WTC11 (cell line): ENCODE results near the gene ATN1. TPM values are rescaled to one million over a fixed set of nuclear protein-coding genes. Genes with fewer than 3 reads are reported as not detected.

Experiments
- ATAC-seq: fragments of 200-7000 bp; cut with Tn5 transposase; 2 replicates; pipeline ENCODE4 v1.10.0; 2021; ENCODE audit warnings: mild to moderate bottlenecking, moderate library complexity
- CTCF ChIA-PET: fragments of 300-600 bp; sonication (Branson Sonifier 250); formaldehyde crosslinking; loops from one replicate; lab custom pipeline; 2021; ENCODE audit warnings: antibody characterized with exemption; lab: Charles Lee
- POLR2A ChIA-PET: fragments of 350-600 bp; sonication (Branson Sonifier 250); formaldehyde crosslinking; loops from one replicate; lab custom pipeline; 2021; ENCODE audit warnings: antibody characterized with exemption; lab: Charles Lee
- DNase-seq: peaks from one replicate; pipeline ENCODE4 v3.0.0; 2021; ENCODE audit warnings: low spot score
- H3K27ac Mint-ChIP-seq: 2 replicates; pipeline ENCODE4 v1.8.0; 2021; ENCODE audit warnings: mixed read lengths
- H3K27me3 Mint-ChIP-seq: 2 replicates; pipeline ENCODE4 v1.8.0; 2021; ENCODE audit warnings: low read depth, mild to moderate bottlenecking, moderate library complexity, mixed read lengths
- H3K36me3 Mint-ChIP-seq: 2 replicates; pipeline ENCODE4 v1.8.0; 2021; ENCODE audit warnings: mixed read lengths
- H3K4me1 Mint-ChIP-seq: 2 replicates; pipeline ENCODE4 v1.8.0; 2022; ENCODE audit warnings: mixed read lengths
- H3K4me3 Mint-ChIP-seq: 2 replicates; pipeline ENCODE4 v1.8.0; 2021; ENCODE audit warnings: mild to moderate bottlenecking, moderate library complexity, mixed read lengths
- H3K9me3 Mint-ChIP-seq: 2 replicates; pipeline ENCODE4 v1.8.0; 2021; ENCODE audit warnings: mixed read lengths
- ATF1 ChIP-seq: sonication (generic); formaldehyde crosslinking; IDR thresholded peaks from 2 replicates; pipeline ENCODE4 v1.8.1; 2023; ENCODE audit warnings: mild to moderate bottlenecking, moderate library complexity, missing genetic modification reagents
- GABPB1 ChIP-seq: sonication (generic); formaldehyde crosslinking; IDR thresholded peaks from 2 replicates; pipeline ENCODE4 v1.8.1; 2023; ENCODE audit warnings: mild to moderate bottlenecking, missing genetic modification reagents
- HMGA2 ChIP-seq: fragments of 250-450 bp; sonication (Bioruptor Pico); IDR thresholded peaks from 2 replicates; pipeline ENCODE4 v1.4.0; 2021; ENCODE audit warnings: mild to moderate bottlenecking, moderate library complexity
- KAT7 ChIP-seq: sonication (generic); formaldehyde crosslinking; IDR thresholded peaks from 2 replicates; pipeline ENCODE4 v1.8.1; 2023; ENCODE audit warnings: missing genetic modification reagents, mild to moderate bottlenecking, borderline replicate concordance
- NFATC4 ChIP-seq: fragments of 250-450 bp; sonication (Bioruptor Pico); IDR thresholded peaks from 2 replicates; pipeline ENCODE4 v1.9.0; 2021; ENCODE audit warnings: mild to moderate bottlenecking
- NR2C2 ChIP-seq: sonication (generic); formaldehyde crosslinking; IDR thresholded peaks from 2 replicates; pipeline ENCODE4 v1.8.0; 2022; ENCODE audit warnings: mild to moderate bottlenecking, missing genetic modification reagents
- RELA ChIP-seq: sonication (generic); formaldehyde crosslinking; IDR thresholded peaks from 2 replicates; pipeline ENCODE4 v1.8.1; 2022; ENCODE audit warnings: missing genetic modification reagents, mild to moderate bottlenecking, borderline replicate concordance
- SMAD4 ChIP-seq: sonication (generic); formaldehyde crosslinking; IDR thresholded peaks from 2 replicates; pipeline ENCODE4 v1.8.0; 2022; ENCODE audit warnings: mild to moderate bottlenecking, missing genetic modification reagents
- ZBTB21 ChIP-seq: sonication (generic); formaldehyde crosslinking; IDR thresholded peaks from 2 replicates; pipeline ENCODE4 v1.8.1; 2023; ENCODE audit warnings: mild to moderate bottlenecking, missing genetic modification reagents, borderline replicate concordance
- ZNF121 ChIP-seq: sonication (generic); formaldehyde crosslinking; IDR thresholded peaks from 2 replicates; pipeline ENCODE4 v1.8.0; 2023; ENCODE audit warnings: missing genetic modification reagents
- ZNF263 ChIP-seq: sonication (generic); formaldehyde crosslinking; IDR thresholded peaks from 2 replicates; pipeline ENCODE4 v1.8.1; 2022; ENCODE audit warnings: low read depth, mild to moderate bottlenecking, moderate library complexity, missing genetic modification reagents
- ZNF396 ChIP-seq: fragments of 250-450 bp; sonication (Bioruptor Pico); IDR thresholded peaks from 2 replicates; pipeline ENCODE4 v1.8.0; 2021; ENCODE audit warnings: mild to moderate bottlenecking, moderate library complexity, borderline replicate concordance
- ZNF423 ChIP-seq: fragments of 250-450 bp; sonication (Bioruptor Pico); IDR thresholded peaks from 2 replicates; pipeline ENCODE4 v2.1.2; 2022; ENCODE audit warnings: mild to moderate bottlenecking, moderate library complexity
- ZNF671 ChIP-seq: fragments of 250-450 bp; sonication (Bioruptor Pico); IDR thresholded peaks from 2 replicates; pipeline ENCODE4 v1.8.0; 2021; ENCODE audit warnings: mild to moderate bottlenecking
- total RNA-seq: library from RNA; stranded (reverse); gene quantifications from 3 replicates; pipeline ENCODE4 v1.2.3, GENCODE V29; 2021
- TF ChIP-seq, protein P1 (sequence below): sonication (generic); formaldehyde crosslinking; IDR thresholded peaks from 2 replicates; pipeline ENCODE4 v1.8.1; 2022; ENCODE audit warnings: low read depth, mild to moderate bottlenecking, moderate library complexity, missing genetic modification reagents, borderline replicate concordance
- TF ChIP-seq, protein P2 (sequence below): sonication (generic); formaldehyde crosslinking; IDR thresholded peaks from 2 replicates; pipeline ENCODE4 v1.8.0; 2022; ENCODE audit warnings: mild to moderate bottlenecking, missing genetic modification reagents
- TF ChIP-seq, protein P3 (sequence below): sonication (generic); formaldehyde crosslinking; IDR thresholded peaks from 2 replicates; pipeline ENCODE4 v1.8.1; 2022; ENCODE audit warnings: low read depth, missing genetic modification reagents, borderline replicate concordance

The ATN1 gene
- total RNA-seq, 1 experiment from 2014 or later = 87.1 TPM

DNA sequence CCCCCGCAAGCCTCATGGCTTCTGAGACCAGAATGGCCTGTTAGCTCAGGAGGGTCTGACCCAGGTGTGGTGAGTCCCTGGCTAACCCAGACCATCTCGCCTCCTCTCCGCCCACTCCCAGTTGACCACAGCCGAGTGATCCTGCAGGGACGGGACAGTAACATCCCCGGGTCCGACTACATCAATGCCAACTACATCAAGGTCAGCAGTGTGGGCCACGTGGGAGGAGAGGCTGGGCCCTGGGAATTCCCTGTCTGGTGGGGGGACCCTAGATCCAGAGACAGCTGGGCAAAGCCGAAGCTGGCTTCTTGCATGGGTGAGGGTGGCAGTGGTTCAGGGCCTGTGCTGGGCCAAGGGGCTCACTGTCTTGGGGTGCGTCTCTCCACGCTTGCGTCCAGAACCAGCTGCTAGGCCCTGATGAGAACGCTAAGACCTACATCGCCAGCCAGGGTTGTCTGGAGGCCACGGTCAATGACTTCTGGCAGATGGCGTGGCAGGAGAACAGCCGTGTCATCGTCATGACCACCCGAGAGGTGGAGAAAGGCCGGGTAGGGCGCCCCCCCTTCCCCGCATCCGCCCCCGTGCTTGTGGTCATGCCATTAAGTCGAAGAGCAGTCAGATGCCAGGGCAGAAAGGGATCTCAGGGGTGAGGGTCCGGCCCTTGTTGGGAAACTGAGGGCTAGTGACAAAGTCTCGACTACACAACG, 28.4 kb downstream of the ATN1 start (continued):
- TF ChIP-seq RELA (CRISPR knock-in tag) = no peak
- TF ChIP-seq NFATC4 (CRISPR knock-in tag) = no peak
- TF ChIP-seq, protein P1, sequence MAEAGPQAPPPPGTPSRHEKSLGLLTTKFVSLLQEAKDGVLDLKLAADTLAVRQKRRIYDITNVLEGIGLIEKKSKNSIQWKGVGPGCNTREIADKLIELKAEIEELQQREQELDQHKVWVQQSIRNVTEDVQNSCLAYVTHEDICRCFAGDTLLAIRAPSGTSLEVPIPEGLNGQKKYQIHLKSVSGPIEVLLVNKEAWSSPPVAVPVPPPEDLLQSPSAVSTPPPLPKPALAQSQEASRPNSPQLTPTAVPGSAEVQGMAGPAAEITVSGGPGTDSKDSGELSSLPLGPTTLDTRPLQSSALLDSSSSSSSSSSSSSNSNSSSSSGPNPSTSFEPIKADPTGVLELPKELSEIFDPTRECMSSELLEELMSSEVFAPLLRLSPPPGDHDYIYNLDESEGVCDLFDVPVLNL = no peak
- no peak for TF ChIP-seq ATF1
- no peak for TF ChIP-seq GABPB1 (CRISPR knock-in tag)

DNA sequence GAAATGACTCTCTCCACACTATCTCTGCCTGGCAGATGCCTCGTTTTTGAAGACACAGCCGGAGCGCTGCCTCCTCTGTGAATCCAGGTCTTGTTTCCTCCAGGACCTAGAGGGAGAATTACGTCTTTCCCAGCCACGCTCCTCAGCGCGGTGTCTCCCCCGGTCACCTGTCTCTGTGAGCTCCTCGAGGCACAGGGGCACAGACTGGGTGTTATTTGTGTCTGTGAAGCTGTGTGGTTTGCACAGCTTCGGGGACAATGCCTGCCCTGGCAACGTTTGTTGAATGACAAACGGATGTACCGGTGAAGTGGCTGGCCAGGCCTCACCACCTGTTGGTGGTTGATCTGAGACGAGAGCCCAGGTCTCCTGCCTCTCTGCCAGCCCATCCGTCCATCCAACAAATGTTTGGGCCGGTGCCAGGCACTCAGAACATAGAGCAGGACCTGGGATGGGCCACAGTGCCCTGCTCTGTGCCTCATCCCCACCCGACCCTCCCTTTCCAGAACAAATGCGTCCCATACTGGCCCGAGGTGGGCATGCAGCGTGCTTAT, 29.5 kb downstream of the ATN1 start:
- DNase-seq (no peak), ATAC-seq (no peak)
- TF ChIP-seq NR2C2 = no peak
- TF ChIP-seq SMAD4 (CRISPR knock-in tag) = no peak
- POLR2A ChIA-PET = interaction anchor here (0.6 to 2.6 kb wide), 3 partner anchors 11 to 235 kb away, joined by 8 to 13 read pairs (median 11); partner anchors contain the start of genes C12orf57 and RNU7-1
- CTCF ChIA-PET = interaction anchor here (1.0 to 9.7 kb wide), 2 partner anchors 12 to 13 kb away, joined by 3 to 296 read pairs; partner anchors contain the start of genes C12orf57 and RNU7-1
- H3K4me1 Mint-ChIP-seq = peaks cover 41% of the 10 kb centered on the region
- no peaks in the 10 kb centered on the region for H3K36me3 Mint-ChIP-seq
- H3K4me3 Mint-ChIP-seq = no peak overlapping the region
- H3K9me3 Mint-ChIP-seq = no peaks in the 10 kb centered on the region
- peak overlapping the region; percentile 46; the same call in 1 of the 2 replicates for H3K27ac Mint-ChIP-seq
- H3K27me3 Mint-ChIP-seq = no peaks in the 10 kb centered on the region

DNA sequence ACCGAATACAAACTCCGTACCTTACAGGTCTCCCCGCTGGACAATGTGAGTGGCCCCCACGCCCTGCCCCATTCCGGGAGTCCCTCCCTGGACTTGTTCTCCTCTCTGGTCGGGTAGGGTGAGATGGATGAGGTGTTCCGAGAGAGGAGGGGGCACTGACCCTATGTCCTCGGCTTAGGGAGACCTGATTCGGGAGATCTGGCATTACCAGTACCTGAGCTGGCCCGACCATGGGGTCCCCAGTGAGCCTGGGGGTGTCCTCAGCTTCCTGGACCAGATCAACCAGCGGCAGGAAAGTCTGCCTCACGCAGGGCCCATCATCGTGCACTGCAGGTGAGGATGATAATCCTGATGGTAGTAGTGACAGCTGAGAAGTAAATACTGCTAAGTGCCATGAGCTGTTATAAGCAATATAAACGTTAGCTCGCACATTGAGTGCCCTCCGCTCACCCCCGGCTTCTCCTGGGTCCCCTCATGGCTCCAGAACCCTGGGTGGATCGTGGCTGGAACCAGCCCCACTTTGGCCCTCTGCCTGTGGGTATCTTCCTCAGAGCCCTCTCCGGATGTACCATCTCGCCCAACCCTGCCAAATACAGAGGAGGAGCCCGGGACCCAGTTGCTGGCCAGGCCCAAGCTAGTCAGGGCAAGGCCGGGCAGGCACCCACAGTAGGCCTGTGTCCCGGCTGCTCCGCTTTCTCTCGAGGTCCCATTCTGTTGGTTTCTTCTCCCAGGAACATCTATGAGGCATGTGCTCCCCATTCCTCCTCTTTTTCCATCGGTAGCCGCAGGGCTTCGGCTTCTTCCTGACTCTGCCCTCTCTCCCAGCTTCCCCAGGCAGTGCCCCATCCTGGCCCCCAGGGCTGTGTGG, 30.2 kb downstream of the ATN1 start:
- ATAC-seq (no peak), DNase-seq (no peak)
- Mint-ChIP-seq H3K4me3 (no peak overlapping the region), H3K9me3 (no peaks in the 10 kb centered on the region), H3K27me3 (no peaks in the 10 kb centered on the region), H3K36me3 (no peaks in the 10 kb centered on the region), H3K27ac (peak overlapping the region; percentile 48; the same call in 1 of the 2 replicates), H3K4me1 (peaks cover 41% of the 10 kb centered on the region)
- ChIA-PET POLR2A (interaction anchor here (0.6 to 2.6 kb wide), 4 partner anchors 12 to 236 kb away, joined by 3 to 13 read pairs (median 10); partner anchors contain the start of genes C12orf57 and RNU7-1), CTCF (interaction anchor here (0.6 to 9.7 kb wide), 3 partner anchors 13 to 907 kb away, joined by 3 to 296 read pairs (median 4); partner anchors contain the start of genes C12orf57 and RNU7-1)
- TF ChIP-seq, protein P1 = no peak
- TF ChIP-seq GABPB1 (CRISPR knock-in tag) (no peak), ZBTB21 (CRISPR knock-in tag) (no peak), ZNF121 (CRISPR knock-in tag) (no peak), KAT7 (CRISPR knock-in tag) (no peak), NFATC4 (CRISPR knock-in tag) (no peak), HMGA2 (CRISPR knock-in tag) (no peak), ZNF671 (no peak), ZNF263 (CRISPR knock-in tag) (no peak), ZNF396 (CRISPR knock-in tag) (no peak), ZNF423 (CRISPR knock-in tag) (no peak)
- TF ChIP-seq, protein P2, sequence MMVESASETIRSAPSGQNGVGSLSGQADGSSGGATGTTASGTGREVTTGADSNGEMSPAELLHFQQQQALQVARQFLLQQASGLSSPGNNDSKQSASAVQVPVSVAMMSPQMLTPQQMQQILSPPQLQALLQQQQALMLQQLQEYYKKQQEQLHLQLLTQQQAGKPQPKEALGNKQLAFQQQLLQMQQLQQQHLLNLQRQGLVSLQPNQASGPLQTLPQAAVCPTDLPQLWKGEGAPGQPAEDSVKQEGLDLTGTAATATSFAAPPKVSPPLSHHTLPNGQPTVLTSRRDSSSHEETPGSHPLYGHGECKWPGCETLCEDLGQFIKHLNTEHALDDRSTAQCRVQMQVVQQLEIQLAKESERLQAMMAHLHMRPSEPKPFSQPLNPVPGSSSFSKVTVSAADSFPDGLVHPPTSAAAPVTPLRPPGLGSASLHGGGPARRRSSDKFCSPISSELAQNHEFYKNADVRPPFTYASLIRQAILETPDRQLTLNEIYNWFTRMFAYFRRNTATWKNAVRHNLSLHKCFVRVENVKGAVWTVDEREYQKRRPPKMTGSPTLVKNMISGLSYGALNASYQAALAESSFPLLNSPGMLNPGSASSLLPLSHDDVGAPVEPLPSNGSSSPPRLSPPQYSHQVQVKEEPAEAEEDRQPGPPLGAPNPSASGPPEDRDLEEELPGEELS = no peak
- TF ChIP-seq, protein P3, sequence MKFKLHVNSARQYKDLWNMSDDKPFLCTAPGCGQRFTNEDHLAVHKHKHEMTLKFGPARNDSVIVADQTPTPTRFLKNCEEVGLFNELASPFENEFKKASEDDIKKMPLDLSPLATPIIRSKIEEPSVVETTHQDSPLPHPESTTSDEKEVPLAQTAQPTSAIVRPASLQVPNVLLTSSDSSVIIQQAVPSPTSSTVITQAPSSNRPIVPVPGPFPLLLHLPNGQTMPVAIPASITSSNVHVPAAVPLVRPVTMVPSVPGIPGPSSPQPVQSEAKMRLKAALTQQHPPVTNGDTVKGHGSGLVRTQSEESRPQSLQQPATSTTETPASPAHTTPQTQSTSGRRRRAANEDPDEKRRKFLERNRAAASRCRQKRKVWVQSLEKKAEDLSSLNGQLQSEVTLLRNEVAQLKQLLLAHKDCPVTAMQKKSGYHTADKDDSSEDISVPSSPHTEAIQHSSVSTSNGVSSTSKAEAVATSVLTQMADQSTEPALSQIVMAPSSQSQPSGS = no peak
